Measurements from ENCODE around the gene SERPINB8.

GRCh38 chr18:63992751-63993150, 22.9 kb downstream of the SERPINB8 start:
- TF ChIP-seq POLR2AphosphoS5 (IDR thresholded peaks at IDR 0.05; ENCODE audit: borderline replicate concordance, low read depth, low read length) (no peak), FOXP2 (optimal IDR thresholded peaks at IDR 0.05; ENCODE audit: control extremely low read depth, extremely low read length, insufficient read depth) (no peak), EZH2 (IDR thresholded peaks at IDR 0.05) (no peak)
